Measurements from ENCODE around the gene SCAF8. TPM values are rescaled to one million over a fixed set of nuclear protein-coding genes. Genes with fewer than 3 reads are reported as not detected.
"Not testable (repeated sequence)": the region's sequence is repeated elsewhere in the genome, so short reads cannot be mapped to it uniquely, and the experiment has no call there.

The SCAF8 gene
- total RNA-seq, 4 donors from 2014 or later = 41.1 to 50.7 (median 44.9) TPM

DNA sequence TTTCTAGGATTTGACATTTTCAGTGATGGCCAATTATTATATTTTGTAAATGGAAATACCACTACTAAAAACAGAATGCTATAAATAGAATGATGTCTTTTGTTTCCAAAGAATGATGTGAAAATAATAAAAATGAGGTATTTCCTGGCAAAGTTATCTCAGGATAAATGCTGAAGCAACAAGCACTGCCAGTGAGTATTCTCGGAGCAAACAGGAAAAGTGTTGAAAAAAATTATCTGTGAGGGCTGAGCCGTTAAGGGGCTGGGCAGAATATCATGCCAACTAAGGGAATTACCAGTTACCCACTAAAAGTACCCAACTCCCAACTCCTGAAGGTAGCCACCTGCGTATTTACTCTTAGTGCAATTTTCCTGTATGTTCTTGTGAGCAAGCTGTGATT lies 23.6 kb upstream of the SCAF8 start:
- WGBS, 2 donors = 28 to 33% methylated on average over 3 of the region's 3 CpGs
- H3K4me3 ChIP-seq = no peak overlapping the region
- no peaks in the 10 kb centered on the region for H3K27me3 ChIP-seq
- peaks cover 0 to 6% (median 0%) of the 10 kb centered on the region in 4 donors for H3K4me1 ChIP-seq
- H3K36me3 ChIP-seq = no peaks in the 10 kb centered on the region
- no peak overlapping the region for H3K27ac ChIP-seq
- H3K9me3 ChIP-seq = no peaks in the 10 kb centered on the region
- no peak for DNase-seq (ENCODE audit: low spot score in 2 of 2)
- no peak for TF ChIP-seq POLR2A (IDR thresholded peaks at IDR 0.05)
- TF ChIP-seq EP300 (IDR thresholded peaks at IDR 0.05) = no peak
- TF ChIP-seq, protein P1, sequence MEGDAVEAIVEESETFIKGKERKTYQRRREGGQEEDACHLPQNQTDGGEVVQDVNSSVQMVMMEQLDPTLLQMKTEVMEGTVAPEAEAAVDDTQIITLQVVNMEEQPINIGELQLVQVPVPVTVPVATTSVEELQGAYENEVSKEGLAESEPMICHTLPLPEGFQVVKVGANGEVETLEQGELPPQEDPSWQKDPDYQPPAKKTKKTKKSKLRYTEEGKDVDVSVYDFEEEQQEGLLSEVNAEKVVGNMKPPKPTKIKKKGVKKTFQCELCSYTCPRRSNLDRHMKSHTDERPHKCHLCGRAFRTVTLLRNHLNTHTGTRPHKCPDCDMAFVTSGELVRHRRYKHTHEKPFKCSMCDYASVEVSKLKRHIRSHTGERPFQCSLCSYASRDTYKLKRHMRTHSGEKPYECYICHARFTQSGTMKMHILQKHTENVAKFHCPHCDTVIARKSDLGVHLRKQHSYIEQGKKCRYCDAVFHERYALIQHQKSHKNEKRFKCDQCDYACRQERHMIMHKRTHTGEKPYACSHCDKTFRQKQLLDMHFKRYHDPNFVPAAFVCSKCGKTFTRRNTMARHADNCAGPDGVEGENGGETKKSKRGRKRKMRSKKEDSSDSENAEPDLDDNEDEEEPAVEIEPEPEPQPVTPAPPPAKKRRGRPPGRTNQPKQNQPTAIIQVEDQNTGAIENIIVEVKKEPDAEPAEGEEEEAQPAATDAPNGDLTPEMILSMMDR (IDR thresholded peaks at IDR 0.05) = no peak

GRCh38 chr6:154710689-154711088 lies 22.5 kb upstream of the SCAF8 start:
- TF ChIP-seq EP300 (IDR thresholded peaks at IDR 0.05) (no peak), POLR2A (IDR thresholded peaks at IDR 0.05) (no peak)
- TF ChIP-seq, protein P1 (IDR thresholded peaks at IDR 0.05) = no peak
- 85 to 89% methylated on average over 2 of the region's 2 CpGs for WGBS, 2 donors
- H3K27ac ChIP-seq = no peak overlapping the region
- H3K27me3 ChIP-seq = no peaks in the 10 kb centered on the region
- H3K9me3 ChIP-seq = no peaks in the 10 kb centered on the region
- DNase-seq (ENCODE audit: low spot score in 2 of 2) = no peak
- no peaks in the 10 kb centered on the region for H3K36me3 ChIP-seq
- no peak overlapping the region for H3K4me3 ChIP-seq
- H3K4me1 ChIP-seq = peaks cover 0 to 6% (median 0%) of the 10 kb centered on the region in 4 donors

DNA sequence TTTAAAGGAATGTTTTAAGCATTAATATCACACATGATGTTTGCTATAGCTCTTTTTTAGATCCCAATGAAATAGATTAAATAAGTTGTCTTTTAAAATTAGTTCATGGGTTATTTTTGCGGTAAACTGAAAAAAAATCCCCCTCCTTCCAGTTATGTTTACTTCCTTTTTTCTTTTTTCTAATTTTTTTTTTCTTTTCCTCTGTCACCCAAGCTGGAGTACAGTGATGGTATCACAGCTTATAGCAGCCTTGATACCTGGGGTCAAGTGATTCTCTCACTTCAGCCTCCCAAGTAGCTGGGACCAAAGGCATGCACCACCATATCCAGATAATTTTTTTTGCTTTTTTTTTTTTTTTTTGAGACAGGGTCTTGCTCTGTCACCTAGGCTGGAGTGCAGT lies 17.8 kb upstream of the SCAF8 start:
- no peak for DNase-seq (ENCODE audit: low spot score in 2 of 2)
- no peaks in the 10 kb centered on the region for H3K27me3 ChIP-seq
- H3K4me1 ChIP-seq = no peaks in the 10 kb centered on the region
- 87% methylated on average over 1 of the region's 1 CpG for WGBS, 2 donors
- no peak overlapping the region for H3K27ac ChIP-seq
- no peak for TF ChIP-seq POLR2A (IDR thresholded peaks at IDR 0.05)
- TF ChIP-seq EP300 (IDR thresholded peaks at IDR 0.05) = no peak
- TF ChIP-seq, protein P1 (IDR thresholded peaks at IDR 0.05) = no peak
- H3K36me3 ChIP-seq = no peaks in the 10 kb centered on the region
- peaks cover 0 to 25% (median 1%) of the 10 kb centered on the region in 4 donors for H3K9me3 ChIP-seq
- no peak overlapping the region for H3K4me3 ChIP-seq

DNA sequence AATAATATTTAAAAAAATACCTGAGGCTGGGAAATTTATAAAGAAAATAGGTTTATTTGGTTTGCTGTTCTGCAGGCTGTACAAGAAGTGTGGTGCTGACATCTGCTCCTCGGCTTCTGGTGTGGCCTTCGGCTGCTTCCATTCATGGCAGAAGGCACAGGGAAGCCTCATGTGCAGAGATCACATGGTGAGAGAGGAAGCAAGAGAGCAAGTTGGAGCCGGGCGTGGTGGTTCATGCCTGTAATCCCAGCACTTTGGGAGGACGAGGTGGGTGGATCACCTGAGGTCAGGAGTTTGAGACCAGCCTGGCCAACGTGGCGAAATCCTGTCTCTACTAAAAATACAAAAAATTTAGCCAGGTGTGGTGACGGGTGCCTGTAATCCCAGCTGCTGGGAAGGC lies 16.9 kb upstream of the SCAF8 start:
- H3K4me3 ChIP-seq; DNase-seq (ENCODE audit: low spot score in 2 of 2); H3K27ac ChIP-seq; H3K4me1 ChIP-seq; H3K27me3 ChIP-seq; H3K36me3 ChIP-seq: not testable (repeated sequence)
- peaks cover 0 to 31% (median 1%) of the 10 kb centered on the region in 4 donors for H3K9me3 ChIP-seq
- WGBS, 2 donors = 71 to 81% methylated on average over 8 of the region's 8 CpGs

GRCh38 chr6:154719433-154719832 lies 13.8 kb upstream of the SCAF8 start:
- Histone ChIP-seq H3K4me3 (no peak overlapping the region), H3K27ac (no peak overlapping the region), H3K4me1 (no peaks in the 10 kb centered on the region), H3K9me3 (peaks cover 0 to 31% (median 1%) of the 10 kb centered on the region in 4 donors), H3K27me3 (no peaks in the 10 kb centered on the region), H3K36me3 (no peaks in the 10 kb centered on the region)
- DNase-seq (ENCODE audit: low spot score in 2 of 2) = no peak
- 89 to 91% methylated on average over 4 of the region's 4 CpGs for WGBS, 2 donors
- TF ChIP-seq EP300 (IDR thresholded peaks at IDR 0.05) (no peak), POLR2A (IDR thresholded peaks at IDR 0.05) (no peak)
- TF ChIP-seq, protein P1 (IDR thresholded peaks at IDR 0.05) = no peak

GRCh38 chr6:154719854-154720253 lies 13.4 kb upstream of the SCAF8 start:
- no peak for DNase-seq (ENCODE audit: low spot score in 2 of 2)
- H3K36me3 ChIP-seq = no peaks in the 10 kb centered on the region
- WGBS, 2 donors = 56 to 60% methylated on average over 1 of the region's 1 CpG
- no peaks in the 10 kb centered on the region for H3K27me3 ChIP-seq
- H3K27ac ChIP-seq = no peak overlapping the region
- no peak overlapping the region for H3K4me3 ChIP-seq
- H3K4me1 ChIP-seq = no peaks in the 10 kb centered on the region
- peaks cover 0 to 31% (median 1%) of the 10 kb centered on the region in 4 donors for H3K9me3 ChIP-seq
- TF ChIP-seq, protein P1 (IDR thresholded peaks at IDR 0.05) = no peak
- TF ChIP-seq POLR2A (IDR thresholded peaks at IDR 0.05) = no peak
- TF ChIP-seq EP300 (IDR thresholded peaks at IDR 0.05) = no peak
